GM20431 (cell line): ENCODE data around the gene PRPF40A.

Experiments used
- in situ Hi-C: fragments of 300-500 bp; cut with MseI, MboI; formaldehyde crosslinking; loops from one replicate; pipeline ENCODE4 v1.15.0; 2020; ENCODE audit warnings: low sequenced_read_pairs; ENCODE audit not compliant: unreplicated experiment

The PRPF40A gene

DNA sequence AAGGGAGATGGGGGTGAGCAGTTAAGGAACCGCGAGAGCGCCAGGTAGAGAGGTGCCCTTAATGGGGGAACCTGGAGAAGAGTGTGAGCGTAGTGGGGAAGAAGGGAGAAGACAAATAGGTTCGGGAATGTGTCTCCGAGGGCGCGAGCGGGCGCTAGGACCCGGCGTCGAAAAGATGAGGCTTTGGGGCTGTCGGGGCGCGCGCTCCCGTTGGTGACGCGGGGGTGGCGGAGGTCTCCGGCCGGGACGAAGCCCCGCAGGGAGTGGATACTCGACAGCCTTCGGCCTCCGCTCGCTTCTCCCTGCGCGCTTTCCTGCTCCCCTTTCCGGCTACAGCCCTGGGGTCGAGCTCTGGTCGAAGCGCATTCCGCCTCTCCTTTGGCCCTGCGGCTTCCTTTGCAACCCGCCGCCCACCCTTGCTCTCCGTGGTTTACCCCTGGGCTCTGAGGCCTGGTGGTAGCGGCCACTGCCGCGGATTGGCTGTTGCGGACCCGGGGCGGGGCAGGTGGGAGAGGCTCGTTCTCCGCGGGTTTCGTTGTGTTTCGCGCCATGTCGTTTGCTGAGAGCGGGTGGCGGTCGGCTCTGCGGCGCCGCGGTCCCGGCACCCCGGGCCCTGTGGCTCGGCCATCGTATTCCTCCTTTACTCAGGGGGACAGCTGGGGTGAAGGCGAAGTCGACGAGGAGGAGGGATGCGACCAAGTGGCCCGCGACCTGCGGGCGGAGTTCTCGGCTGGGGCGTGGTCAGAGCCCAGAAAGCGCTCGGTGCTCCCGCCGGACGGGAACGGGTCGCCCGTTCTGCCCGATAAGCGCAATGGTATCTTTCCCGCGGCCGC lies 1.0 kb upstream of the PRPF40A start, which contains the start of gene ARL6IP6:
Gene ARL6IP6, plus strand, starts transcription at position 545 of the 833 bp plus-strand sequence. Its CDS starts 5 bp downstream, at position 550.
- in situ Hi-C loops, result no loop called here

DNA sequence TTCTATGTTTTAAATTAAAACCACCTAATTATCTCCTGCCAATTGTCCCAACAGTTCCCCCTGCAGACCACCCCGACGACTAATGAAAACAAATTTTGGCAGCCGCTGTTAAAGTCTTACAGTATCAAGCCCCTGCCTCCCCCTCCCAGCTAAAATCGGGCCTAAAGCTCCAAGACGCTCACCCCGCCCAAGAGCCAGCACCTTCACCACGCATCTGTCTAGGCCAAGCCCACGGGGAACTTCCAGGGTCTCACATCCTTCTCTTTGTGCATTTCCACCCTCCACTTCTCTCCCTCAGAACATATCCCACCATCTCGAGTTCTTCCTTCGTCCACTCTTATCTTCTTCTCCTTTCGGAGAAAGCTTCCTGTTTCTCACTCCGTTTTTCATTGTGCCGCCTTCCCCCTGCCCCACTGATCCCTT lies 445 bp downstream of the PRPF40A start:
- in situ Hi-C loops, result no loop called here

- in situ Hi-C loops, result no loop called here
These were observed 1.3 kb downstream of the PRPF40A start for GRCh38 chr2:152715854-152716428.

GRCh38 chr2:152715112-152715511 lies 2.1 kb downstream of the PRPF40A start:
- in situ Hi-C loops, result no loop called here

DNA sequence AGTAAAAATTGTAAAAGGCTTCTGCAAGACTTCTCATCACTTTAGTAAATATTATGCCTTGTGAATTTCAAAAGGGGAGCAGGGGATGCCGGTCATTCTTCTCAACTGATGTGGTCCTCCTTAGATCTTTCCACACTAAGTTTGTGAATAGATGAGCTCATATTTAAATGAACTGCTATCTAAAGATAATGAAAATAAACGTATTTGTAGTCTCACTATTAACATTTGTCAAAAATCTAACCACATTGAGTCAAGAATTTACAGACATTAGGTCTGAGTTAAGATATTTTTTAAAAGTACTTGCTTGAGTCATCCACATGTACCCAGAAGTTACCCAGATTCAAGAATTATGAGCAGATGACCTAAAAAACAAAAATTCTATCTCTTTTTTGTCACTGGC lies 6.5 kb downstream of the PRPF40A start:
- in situ Hi-C loops, result no loop called here

DNA sequence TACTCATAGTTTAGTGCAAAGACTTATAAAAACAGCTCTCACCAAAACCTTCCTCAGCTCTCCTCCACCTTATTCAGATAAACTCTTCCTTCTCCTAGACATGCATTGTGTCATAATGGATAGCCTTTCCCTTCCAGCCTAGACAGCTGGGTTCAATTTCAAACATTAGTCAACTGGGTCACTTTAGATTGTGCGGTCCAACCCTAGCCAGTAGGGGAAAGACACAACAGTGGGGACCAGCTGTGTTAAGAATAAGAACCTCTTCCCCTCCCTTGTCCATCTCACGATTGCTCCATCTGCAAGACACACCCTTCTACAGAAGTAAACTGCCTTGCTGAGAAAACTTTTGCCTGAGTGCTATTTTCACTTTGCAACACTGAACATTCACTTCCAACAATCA lies 8.5 kb downstream of the PRPF40A start:
- in situ Hi-C loops, result no loop called here

- in situ Hi-C loops, result no loop called here
These were observed 10.7 kb downstream of the PRPF40A start for GRCh38 chr2:152706477-152707021.

DNA sequence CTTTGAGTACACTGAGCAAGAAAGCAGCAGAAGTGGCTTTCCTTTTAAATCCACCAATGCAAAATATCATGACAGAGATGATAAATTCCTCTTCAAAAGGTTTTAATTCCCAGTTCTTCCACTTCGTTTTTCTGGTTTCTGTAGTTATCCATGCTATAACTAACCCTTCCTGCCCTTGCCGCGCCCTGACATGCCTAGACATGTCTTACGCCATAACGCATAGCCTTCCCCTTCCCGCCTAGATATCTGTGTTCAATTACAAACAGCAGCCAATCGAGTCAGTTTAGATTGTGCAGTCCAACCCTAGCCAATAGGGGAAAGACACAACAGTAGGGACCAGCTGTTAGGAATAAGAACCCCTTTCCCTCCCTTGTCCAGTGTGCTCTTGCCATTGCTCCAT lies 16.1 kb downstream of the PRPF40A start:
- in situ Hi-C loops, result no loop called here

- in situ Hi-C loops, result no loop called here
These were observed 20.8 kb downstream of the PRPF40A start for GRCh38 chr2:152696476-152696875.

DNA sequence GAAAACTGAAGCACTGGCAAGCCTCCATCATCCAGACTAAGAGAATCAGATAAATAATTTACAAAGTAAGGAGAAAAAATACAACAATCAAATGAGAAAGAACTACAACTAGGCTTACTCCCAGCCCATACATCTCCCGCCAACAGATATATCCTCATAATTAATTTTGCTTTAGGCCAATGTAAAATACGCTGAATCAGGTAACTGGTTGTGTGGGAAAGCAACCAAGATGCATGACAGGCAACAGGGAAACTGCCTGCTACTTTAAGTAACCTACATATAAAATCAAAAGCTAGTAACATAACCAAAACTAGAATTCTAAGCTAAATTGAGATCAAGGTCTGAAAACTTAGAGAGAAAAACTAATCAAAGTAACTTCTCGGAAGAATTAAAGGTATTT lies 21.5 kb downstream of the PRPF40A start:
- in situ Hi-C loops, result no loop called here

DNA sequence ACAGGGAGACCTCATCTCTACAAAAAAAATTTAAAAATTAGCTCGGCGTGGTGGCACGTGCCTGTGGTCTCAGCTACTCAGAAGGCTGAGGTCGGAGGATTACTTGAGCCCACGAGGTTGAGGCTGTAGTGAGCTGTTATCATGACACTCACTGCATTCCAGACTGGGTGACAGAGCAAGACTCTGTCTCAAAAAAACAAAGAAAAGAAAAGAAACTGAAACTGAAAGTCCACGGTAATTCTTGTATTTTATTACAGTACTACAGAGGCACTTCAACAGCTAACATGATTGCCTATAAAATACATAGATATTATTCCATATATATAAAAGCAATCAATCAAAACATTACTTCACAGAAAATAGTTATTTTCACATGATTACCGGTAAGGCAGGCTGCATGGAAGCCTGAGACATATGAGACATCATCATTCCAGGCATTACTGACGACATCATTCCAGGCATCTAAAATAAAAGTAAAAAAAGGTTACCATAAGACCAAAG lies 23.1 kb downstream of the PRPF40A start:
- in situ Hi-C loops, result no loop called here

DNA sequence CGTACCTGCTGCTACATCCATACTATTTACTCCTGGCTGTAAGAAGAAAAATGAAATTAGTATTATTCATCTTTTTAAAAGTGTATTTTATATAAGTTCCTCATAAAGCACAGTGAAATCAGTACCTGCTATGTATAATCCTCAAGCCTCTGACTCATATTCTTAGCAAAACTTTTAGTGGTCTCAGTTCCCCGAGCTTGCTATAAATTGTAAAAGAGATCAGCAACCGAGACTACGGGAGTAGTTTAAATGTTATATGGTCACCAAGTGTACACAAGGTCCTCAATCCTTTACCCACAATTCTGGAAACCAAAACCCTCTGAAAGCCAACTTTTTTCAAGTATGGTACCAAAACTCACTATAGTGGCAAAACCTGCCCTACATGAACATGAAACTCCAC lies 24.2 kb downstream of the PRPF40A start:
- in situ Hi-C loops, result no loop called here

GRCh38 chr2:152686321-152686720 lies 30.9 kb downstream of the PRPF40A start:
- in situ Hi-C loops, result no loop called here

DNA sequence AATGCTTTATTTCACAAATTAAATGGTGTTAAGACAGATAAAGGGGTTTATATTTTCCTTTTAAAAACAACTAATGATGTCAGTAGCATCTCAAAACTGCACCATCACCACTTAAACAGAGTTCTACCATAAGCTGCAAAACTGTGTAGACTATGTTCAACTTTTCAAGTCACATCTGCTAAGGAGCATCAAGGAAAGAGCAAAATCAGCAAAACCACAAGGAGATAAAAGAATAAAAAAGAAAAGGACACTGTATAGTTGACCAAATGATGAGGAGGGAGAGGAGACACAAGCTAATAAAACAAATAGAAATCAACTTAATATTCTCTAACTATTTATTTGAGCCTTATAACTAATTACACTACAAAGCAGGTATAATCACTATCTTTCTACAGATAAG lies 33.9 kb downstream of the PRPF40A start:
- in situ Hi-C loops, result no loop called here

GRCh38 chr2:152682663-152683062 lies 34.6 kb downstream of the PRPF40A start:
- in situ Hi-C loops, result no loop called here

- in situ Hi-C loops, result no loop called here
These were observed 38.5 kb downstream of the PRPF40A start for GRCh38 chr2:152678808-152679207.

DNA sequence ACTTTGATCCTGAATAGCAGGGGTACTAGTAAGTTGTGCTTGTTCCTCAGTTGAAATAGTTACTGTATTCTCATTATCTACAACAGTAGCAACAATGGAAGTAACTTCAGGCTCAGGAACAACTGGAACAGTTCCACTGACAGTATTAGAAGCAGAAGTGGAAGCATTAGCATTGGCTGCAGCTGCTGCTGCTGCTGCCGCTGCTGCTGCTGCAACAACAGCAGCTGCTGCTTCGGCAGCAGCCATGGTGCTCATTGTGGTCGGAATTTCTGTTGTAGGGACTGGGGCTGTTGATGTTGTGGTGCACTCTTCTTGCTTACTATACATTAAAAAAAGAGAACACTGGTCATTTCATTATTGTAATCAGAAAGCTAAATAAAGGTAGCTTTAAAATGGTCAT lies 40.8 kb downstream of the PRPF40A start:
- in situ Hi-C loops, result no loop called here

DNA sequence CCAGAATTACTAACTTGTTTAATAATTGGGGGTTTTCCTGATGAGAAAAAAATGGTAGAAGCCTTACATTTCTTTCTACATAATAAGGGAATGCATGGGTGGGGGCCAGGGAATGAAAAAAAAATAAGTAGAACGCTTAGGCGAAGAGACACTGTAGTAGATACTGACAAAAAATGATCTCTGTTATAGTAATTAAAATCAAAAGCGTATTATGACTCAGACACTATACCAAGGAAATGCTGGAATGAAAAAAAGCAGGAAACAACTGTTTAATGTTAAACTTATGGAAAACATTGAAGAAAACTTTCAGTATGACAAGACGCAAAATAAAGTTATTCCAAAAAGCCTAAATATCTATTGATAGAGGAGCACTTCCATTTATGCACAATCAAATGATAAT lies 42.9 kb downstream of the PRPF40A start:
- in situ Hi-C loops, result no loop called here

DNA sequence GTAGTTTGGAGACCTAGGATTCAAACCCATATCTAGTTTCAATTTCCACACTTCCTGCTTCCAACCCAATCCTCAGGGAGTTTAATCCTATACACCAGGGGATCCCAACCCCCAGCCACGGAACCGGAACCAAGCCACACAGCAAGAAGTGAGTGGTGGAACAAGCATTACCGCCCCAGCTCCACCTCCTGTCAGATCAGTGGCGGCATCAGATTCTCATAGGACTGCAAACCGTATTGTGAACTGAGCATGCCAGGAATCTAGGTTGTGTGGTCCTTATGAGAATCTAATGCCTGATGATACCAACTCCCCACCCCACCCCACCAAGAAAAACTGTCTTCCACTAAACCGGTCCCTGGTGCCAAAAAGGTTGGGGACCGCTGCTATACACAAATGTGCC lies 52.5 kb downstream of the PRPF40A start:
- in situ Hi-C loops, result no loop called here

DNA sequence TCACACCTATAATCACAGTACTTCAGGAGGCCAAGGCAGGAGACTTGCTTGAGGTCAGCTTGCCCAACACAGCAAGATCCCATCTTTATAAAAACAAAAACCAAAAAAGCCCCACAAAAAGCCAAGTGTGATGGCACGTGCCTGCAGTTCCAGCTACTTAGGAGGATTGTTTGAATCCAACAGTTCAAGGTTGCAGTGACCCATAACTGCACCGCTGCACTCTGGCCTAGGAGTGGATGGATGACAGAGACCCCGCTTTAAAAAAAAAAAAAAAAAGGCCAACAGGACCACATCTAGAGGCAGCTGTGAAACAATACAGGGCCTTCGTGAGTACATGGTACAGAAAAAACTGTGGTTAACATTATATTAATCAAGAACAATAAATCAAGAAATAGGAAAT lies 56.2 kb downstream of the PRPF40A start:
- in situ Hi-C loops, result no loop called here

- in situ Hi-C loops, result no loop called here
These were observed 59.0 kb downstream of the PRPF40A start for GRCh38 chr2:152658221-152658620.
